ENCODE data around the gene TXN2.

Gene TXN2

DNA sequence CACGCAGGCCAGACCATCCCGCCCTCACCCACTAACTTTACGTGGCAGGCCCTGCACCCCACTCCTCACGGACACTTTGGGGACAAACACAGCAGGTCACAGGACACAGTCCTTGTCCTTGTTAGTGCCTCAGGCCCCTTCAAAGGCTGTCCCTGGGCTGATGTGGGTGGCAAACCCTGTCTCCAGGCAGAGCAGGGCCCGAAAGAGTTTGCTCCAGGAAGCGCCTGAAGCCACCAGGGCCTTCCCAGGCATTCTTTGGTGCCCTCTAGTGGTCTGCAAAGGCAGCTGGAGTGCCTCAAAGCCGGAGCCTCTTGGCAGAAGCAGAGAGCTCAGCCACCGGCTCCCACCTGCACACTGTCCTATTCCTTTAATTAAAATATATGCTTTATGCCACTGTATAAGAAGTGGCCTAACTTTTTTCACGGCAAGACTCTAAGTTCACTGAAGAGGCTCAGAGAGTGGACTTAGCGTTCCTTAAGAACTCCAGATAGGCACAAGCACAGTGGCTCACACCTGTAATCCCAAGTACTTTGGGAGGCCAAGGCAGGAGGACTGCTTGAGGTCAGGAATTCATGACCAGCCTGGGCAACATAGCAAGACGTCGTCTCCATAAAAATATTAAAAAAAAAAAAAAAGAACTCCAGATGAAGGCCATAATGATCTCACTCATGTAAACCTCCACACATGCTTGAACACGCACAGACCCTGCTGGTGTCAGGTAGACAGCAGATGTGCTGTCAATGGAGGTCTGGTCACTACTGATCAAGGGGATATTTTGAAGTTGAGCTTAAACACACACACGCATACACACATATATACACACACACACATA is 11.1 kb downstream of the TXN2 start:
- TF ChIP-seq SIN3A (IDR thresholded peaks at IDR 0.05; ENCODE audit: borderline replicate concordance, insufficient read depth, low read length) (no peak), REST (IDR thresholded peaks at IDR 0.05; ENCODE audit: insufficient read depth in 1 of 2, low read depth in 2 of 2, low read length in 2 of 2) (no peak), FOXP2 (optimal IDR thresholded peaks at IDR 0.05; ENCODE audit: borderline replicate concordance, extremely low read depth, extremely low read length, insufficient read depth) (no peak), POLR2AphosphoS5 (IDR thresholded peaks at IDR 0.05; ENCODE audit: low read depth, low read length) (no peak), TAF1 (IDR thresholded peaks at IDR 0.05; ENCODE audit: borderline replicate concordance, insufficient read depth, low read length) (no peak)

GRCh38 chr22:36469094-36469710 is 12.2 kb downstream of the TXN2 start:
- no peak for TF ChIP-seq SIN3A (IDR thresholded peaks at IDR 0.05; ENCODE audit: borderline replicate concordance, insufficient read depth, low read length)
- no peak for TF ChIP-seq POLR2AphosphoS5 (IDR thresholded peaks at IDR 0.05; ENCODE audit: low read depth, low read length)
- no peak for TF ChIP-seq REST (IDR thresholded peaks at IDR 0.05; ENCODE audit: insufficient read depth in 1 of 2, low read depth in 2 of 2, low read length in 2 of 2)
- TF ChIP-seq TAF1 (IDR thresholded peaks at IDR 0.05; ENCODE audit: borderline replicate concordance, insufficient read depth, low read length): no peak
- no peak for TF ChIP-seq FOXP2 (optimal IDR thresholded peaks at IDR 0.05; ENCODE audit: borderline replicate concordance, extremely low read depth, extremely low read length, insufficient read depth)

DNA sequence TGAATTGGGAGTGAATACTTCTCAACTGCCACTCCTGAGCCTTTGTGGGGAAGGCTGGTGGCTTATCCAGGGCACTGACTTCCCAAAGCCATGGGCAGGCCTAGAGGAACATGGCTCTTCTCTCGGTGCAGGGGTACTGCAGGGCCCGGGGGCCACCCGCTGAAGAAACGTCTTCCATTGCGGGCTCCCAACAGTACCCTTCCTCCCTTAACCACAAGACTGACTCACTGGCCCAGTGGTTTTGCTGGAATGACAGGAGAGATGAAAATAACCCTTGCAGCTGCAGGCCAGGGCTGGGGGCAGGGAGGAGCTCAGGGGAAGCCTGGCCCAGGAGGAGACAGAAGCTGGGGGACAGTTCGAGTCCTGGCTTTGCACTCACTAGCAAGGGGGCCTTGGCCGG is 13.5 kb downstream of the TXN2 start:
- TF ChIP-seq SIN3A (IDR thresholded peaks at IDR 0.05; ENCODE audit: borderline replicate concordance, insufficient read depth, low read length) (no peak), POLR2AphosphoS5 (IDR thresholded peaks at IDR 0.05; ENCODE audit: low read depth, low read length) (no peak), REST (IDR thresholded peaks at IDR 0.05; ENCODE audit: insufficient read depth in 1 of 2, low read depth in 2 of 2, low read length in 2 of 2) (no peak), TAF1 (IDR thresholded peaks at IDR 0.05; ENCODE audit: borderline replicate concordance, insufficient read depth, low read length) (no peak), FOXP2 (optimal IDR thresholded peaks at IDR 0.05; ENCODE audit: borderline replicate concordance, extremely low read depth, extremely low read length, insufficient read depth) (no peak)

DNA sequence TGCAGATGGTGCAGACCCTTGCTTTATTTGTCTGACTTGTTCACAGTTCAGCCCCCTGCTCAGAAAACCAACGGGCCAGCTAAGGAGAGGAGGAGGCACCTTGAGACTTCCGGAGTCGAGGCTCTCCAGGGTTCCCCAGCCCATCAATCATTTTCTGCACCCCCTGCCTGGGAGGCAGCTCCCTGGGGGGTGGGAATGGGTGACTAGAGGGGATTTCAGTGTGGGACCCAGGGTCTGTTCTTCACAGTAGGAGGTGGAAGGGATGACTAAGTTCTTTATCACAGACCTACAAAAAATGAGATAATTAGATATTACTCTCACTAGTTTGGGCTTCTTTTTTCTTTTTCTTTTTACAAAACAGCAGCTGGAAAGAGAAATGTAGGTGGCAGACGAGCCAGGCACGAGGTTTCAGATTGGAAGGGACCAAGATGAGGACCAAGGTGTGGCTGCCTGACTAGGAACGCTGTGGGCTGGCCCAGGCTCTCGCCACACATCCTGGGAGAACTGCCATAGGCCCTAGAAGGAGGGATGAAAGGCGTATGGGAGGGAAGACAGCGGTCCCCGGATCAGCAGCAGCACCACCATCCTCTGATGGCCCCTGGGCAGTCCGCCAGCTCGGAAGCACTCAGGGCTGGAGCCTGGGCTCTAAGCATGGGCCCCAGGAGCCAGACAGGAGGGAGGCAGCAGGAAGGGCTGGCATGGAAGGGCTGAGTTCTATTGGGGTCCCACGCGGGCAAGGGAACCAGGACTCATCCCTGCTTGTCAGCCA is 14.2 kb downstream of the TXN2 start:
- TF ChIP-seq REST (IDR thresholded peaks at IDR 0.05; ENCODE audit: insufficient read depth in 1 of 2, low read depth in 2 of 2, low read length in 2 of 2): no peak
